ENCODE results near the gene MS4A3. TPM values are rescaled to one million over a fixed set of nuclear protein-coding genes. Genes with fewer than 3 reads are reported as not detected.

The MS4A3 gene
- total RNA-seq, 1 donor from 2014 or later = not detected

DNA sequence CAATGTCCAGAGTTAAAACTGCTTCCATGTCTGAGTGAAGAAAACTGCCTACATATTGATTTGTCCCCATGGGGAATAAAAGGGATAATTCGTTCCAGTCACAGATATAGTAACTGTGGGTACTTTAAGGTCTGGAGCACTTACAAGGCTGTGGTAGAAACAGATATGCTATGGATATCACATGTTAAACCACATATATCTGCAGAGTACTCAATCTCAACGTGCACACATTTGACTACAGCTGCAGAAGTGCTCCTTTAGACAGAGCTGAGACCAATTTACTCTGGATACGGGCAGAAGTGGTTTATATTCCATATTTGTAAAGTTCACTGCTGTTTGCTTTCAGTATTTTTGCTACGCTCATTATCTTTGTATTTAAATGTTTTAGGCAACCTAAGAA is 22.3 kb downstream of the MS4A3 start:
- Mint-ChIP-seq H3K27me3 (ENCODE audit: unreplicated experiment) (peaks cover 2% of the 10 kb centered on the region), H3K36me3 (ENCODE audit: unreplicated experiment) (no peaks in the 10 kb centered on the region), H3K4me1 (ENCODE audit: low read depth, unreplicated experiment) (no peaks in the 10 kb centered on the region), H3K4me3 (ENCODE audit: unreplicated experiment) (no peak overlapping the region), H3K9me3 (ENCODE audit: unreplicated experiment) (peaks cover 3% of the 10 kb centered on the region), H3K27ac (ENCODE audit: unreplicated experiment) (no peak overlapping the region)
- TF ChIP-seq, protein P1, sequence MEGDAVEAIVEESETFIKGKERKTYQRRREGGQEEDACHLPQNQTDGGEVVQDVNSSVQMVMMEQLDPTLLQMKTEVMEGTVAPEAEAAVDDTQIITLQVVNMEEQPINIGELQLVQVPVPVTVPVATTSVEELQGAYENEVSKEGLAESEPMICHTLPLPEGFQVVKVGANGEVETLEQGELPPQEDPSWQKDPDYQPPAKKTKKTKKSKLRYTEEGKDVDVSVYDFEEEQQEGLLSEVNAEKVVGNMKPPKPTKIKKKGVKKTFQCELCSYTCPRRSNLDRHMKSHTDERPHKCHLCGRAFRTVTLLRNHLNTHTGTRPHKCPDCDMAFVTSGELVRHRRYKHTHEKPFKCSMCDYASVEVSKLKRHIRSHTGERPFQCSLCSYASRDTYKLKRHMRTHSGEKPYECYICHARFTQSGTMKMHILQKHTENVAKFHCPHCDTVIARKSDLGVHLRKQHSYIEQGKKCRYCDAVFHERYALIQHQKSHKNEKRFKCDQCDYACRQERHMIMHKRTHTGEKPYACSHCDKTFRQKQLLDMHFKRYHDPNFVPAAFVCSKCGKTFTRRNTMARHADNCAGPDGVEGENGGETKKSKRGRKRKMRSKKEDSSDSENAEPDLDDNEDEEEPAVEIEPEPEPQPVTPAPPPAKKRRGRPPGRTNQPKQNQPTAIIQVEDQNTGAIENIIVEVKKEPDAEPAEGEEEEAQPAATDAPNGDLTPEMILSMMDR (IDR thresholded peaks at IDR 0.05; ENCODE audit: partially characterized antibody, unreplicated experiment) = no peak
- no peak for DNase-seq

DNA sequence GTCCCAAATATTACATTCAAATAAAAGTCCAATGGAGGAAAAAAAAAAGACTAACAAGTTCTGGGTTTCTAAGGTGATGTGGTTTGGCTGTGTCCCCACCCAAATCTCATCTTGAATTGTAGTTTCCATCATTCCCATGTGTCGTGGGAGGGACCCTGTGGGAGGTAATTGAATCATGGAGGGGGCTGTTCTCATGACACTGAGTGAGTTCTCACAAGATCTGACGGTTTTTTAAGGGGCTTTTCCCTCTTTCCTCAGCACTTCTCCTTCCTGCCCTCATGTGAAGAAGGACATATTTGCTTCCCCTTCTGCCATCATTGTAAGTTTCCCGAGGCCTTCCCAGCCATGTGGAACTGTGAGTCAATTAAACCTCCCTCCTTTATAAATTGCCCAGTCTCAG is 24.1 kb downstream of the MS4A3 start:
- no peaks in the 10 kb centered on the region for H3K36me3 Mint-ChIP-seq (ENCODE audit: unreplicated experiment)
- H3K4me1 Mint-ChIP-seq (ENCODE audit: low read depth, unreplicated experiment) = no peaks in the 10 kb centered on the region
- H3K27me3 Mint-ChIP-seq (ENCODE audit: unreplicated experiment) = peaks cover 2% of the 10 kb centered on the region
- DNase-seq = no peak
- H3K9me3 Mint-ChIP-seq (ENCODE audit: unreplicated experiment) = peaks cover 2% of the 10 kb centered on the region
- H3K4me3 Mint-ChIP-seq (ENCODE audit: unreplicated experiment) = no peak overlapping the region
- H3K27ac Mint-ChIP-seq (ENCODE audit: unreplicated experiment) = no peak overlapping the region
- TF ChIP-seq, protein P1 (IDR thresholded peaks at IDR 0.05; ENCODE audit: partially characterized antibody, unreplicated experiment) = no peak

DNA sequence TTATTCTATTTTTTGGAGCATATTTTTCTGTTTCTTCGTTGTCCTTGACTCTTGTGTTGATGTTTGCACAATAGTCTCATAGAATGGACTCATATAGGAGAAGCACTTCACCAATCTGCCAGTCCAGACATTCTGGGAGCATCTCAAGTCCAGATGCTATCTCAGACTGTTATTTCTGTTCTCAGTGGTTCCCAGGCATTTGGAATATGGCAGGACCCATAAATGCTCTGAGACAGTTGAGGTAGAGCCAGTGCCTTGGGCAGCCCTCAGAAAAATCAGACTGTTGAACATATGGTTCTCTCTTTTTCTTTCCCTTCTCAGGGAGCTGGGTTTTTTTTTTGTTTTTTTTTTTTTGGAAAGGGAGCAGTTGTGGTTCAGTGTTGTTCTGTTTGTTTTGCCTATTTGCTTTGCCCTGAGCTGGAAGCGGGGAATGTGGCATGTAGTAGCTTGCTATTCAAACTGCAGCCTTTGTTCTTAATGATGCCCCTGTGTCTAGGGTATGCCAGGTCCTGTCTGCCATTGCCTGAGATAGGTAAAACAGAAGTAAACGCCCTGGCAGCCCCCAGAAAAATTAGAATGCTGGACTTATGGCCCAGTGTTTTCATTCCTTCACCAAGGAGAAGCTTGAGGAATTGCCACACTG is 28.3 kb downstream of the MS4A3 start:
- peaks cover 2% of the 10 kb centered on the region for H3K27me3 Mint-ChIP-seq (ENCODE audit: unreplicated experiment)
- H3K27ac Mint-ChIP-seq (ENCODE audit: unreplicated experiment) = no peak overlapping the region
- no peaks in the 10 kb centered on the region for H3K36me3 Mint-ChIP-seq (ENCODE audit: unreplicated experiment)
- TF ChIP-seq, protein P1 (IDR thresholded peaks at IDR 0.05; ENCODE audit: partially characterized antibody, unreplicated experiment) = no peak
- no peak for DNase-seq
- no peaks in the 10 kb centered on the region for H3K9me3 Mint-ChIP-seq (ENCODE audit: unreplicated experiment)
- H3K4me1 Mint-ChIP-seq (ENCODE audit: low read depth, unreplicated experiment) = no peaks in the 10 kb centered on the region
- H3K4me3 Mint-ChIP-seq (ENCODE audit: unreplicated experiment) = no peak overlapping the region

DNA sequence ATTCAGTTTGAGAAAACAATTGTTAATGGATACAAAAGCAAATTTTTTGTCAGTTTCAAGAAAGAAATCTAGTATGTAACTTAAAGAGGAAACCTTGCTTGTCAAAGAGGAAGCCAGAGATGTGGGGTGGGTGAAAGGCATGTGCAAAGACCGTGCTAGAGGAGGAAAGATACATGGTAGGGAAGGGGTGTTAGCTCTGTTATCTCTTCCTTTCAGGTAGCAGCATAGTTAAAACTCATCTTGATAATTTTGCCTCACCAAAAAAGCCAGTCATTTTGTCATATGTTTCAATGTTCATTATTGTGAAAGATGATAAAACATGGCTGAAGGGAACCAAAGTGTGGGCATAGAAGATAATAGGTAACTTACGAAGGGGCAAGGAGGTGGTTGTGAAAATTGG is 29.4 kb downstream of the MS4A3 start:
- H3K9me3 Mint-ChIP-seq (ENCODE audit: unreplicated experiment) = no peaks in the 10 kb centered on the region
- TF ChIP-seq, protein P1 (IDR thresholded peaks at IDR 0.05; ENCODE audit: partially characterized antibody, unreplicated experiment) = no peak
- no peaks in the 10 kb centered on the region for H3K36me3 Mint-ChIP-seq (ENCODE audit: unreplicated experiment)

DNA sequence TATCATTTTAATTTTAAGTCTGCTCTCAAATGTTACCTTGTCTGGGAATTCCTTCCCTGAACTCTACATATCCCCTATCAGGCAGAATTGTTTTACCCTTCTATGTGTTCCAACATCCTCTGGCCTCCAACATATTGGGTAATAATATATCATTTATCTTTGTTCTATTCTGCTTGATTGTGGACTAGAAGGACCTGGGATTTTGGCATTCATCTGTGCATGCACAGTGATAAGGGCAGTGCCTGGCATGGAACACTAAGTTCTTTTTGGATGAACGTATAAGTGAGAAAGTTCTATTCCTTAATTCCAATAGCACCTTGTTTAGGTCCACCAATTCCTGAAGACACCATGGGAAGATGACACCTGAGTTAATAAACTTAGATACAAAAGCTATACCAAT is 30.8 kb downstream of the MS4A3 start:
- Mint-ChIP-seq H3K4me3 (ENCODE audit: unreplicated experiment) (no peak overlapping the region), H3K36me3 (ENCODE audit: unreplicated experiment) (no peaks in the 10 kb centered on the region), H3K27me3 (ENCODE audit: unreplicated experiment) (no peaks in the 10 kb centered on the region), H3K4me1 (ENCODE audit: low read depth, unreplicated experiment) (no peaks in the 10 kb centered on the region), H3K9me3 (ENCODE audit: unreplicated experiment) (no peaks in the 10 kb centered on the region), H3K27ac (ENCODE audit: unreplicated experiment) (no peak overlapping the region)
- TF ChIP-seq, protein P1 (IDR thresholded peaks at IDR 0.05; ENCODE audit: partially characterized antibody, unreplicated experiment) = no peak
- no peak for DNase-seq

More for the DNA sequence above, 29.4 kb downstream of the MS4A3 start:
- DNase-seq = no peak
- no peaks in the 10 kb centered on the region for H3K27me3 Mint-ChIP-seq (ENCODE audit: unreplicated experiment)
- no peak overlapping the region for H3K4me3 Mint-ChIP-seq (ENCODE audit: unreplicated experiment)
- no peak overlapping the region for H3K27ac Mint-ChIP-seq (ENCODE audit: unreplicated experiment)
- no peaks in the 10 kb centered on the region for H3K4me1 Mint-ChIP-seq (ENCODE audit: low read depth, unreplicated experiment)

Data from glutamatergic neuron (in vitro differentiated cells).